ENCODE measurements around the gene SLC2A3.
"Not testable (repeated sequence)": the region's sequence is repeated elsewhere in the genome, so short reads cannot be mapped to it uniquely, and the experiment has no call there.

- not testable (repeated sequence) for TF ChIP-seq POLR2A (IDR thresholded peaks at IDR 0.05); CTCF (IDR thresholded peaks at IDR 0.05); POLR2AphosphoS5 (IDR thresholded peaks at IDR 0.05; ENCODE audit: insufficient read depth in 1 of 2, low read depth in 1 of 2)
Observed at GRCh38 chr12:7926068-7926666, 9.8 kb downstream of the SLC2A3 start.

All from vagina (tissue), 2 donors.